OCI-LY1 (cell line): ENCODE measurements around the gene TSPAN32.

Experiments used
- H2AFZ ChIP-seq: fragments of 200-600 bp; sonication (generic), shearing (Covaris generic); 2 replicates; pipeline ENCODE4 v1.6.0; 2014; ENCODE audit warnings: antibody characterized with exemption, mild to moderate bottlenecking, low read length
- H3F3A ChIP-seq: fragments of 200-600 bp; sonication (generic), shearing (Covaris generic); 2 replicates; pipeline ENCODE4 v1.6.0; 2014; ENCODE audit warnings: mild to moderate bottlenecking, antibody characterized with exemption, low read length, moderate library complexity; ENCODE audit not compliant: insufficient read depth
- H3K27ac ChIP-seq: fragments of 200-600 bp; sonication (generic); 2 replicates; pipeline ENCODE4 v1.5.1; 2014; ENCODE audit warnings: low read length, mixed run types, mild to moderate bottlenecking, low read depth; ENCODE audit not compliant: poor library complexity, severe bottlenecking
- H3K27me3 ChIP-seq: fragments of 200-600 bp; sonication (generic); 2 replicates; pipeline ENCODE4 v1.6.0; 2014; ENCODE audit warnings: antibody characterized with exemption, mild to moderate bottlenecking, low read length, moderate library complexity; ENCODE audit not compliant: insufficient read depth
- H3K36me3 ChIP-seq: fragments of 200-600 bp; sonication (generic); 2 replicates; pipeline ENCODE4 v1.6.1; 2014; ENCODE audit warnings: mild to moderate bottlenecking, antibody characterized with exemption, low read length, moderate library complexity, mixed read lengths; ENCODE audit not compliant: insufficient read depth
- H3K4me1 ChIP-seq: fragments of 200-600 bp; sonication (generic); 2 replicates; pipeline ENCODE4 v1.5.1; 2014; ENCODE audit warnings: mild to moderate bottlenecking, low read length, moderate library complexity; ENCODE audit not compliant: insufficient read depth, severe bottlenecking
- H3K4me2 ChIP-seq: fragments of 200-600 bp; sonication (generic), shearing (Covaris generic); 2 replicates; pipeline ENCODE4 v1.6.1; 2014; ENCODE audit warnings: low read length
- H3K4me3 ChIP-seq: fragments of 200-600 bp; sonication (generic); 2 replicates; pipeline ENCODE4 v1.5.1; 2014; ENCODE audit warnings: low read length, low read depth, mild to moderate bottlenecking, mixed read lengths; ENCODE audit not compliant: poor library complexity, severe bottlenecking
- H3K79me2 ChIP-seq: fragments of 200-600 bp; shearing (Covaris generic); 2 replicates; pipeline ENCODE4 v1.6.1; 2016; ENCODE audit warnings: mixed run types, low read length, mixed read lengths; ENCODE audit not compliant: insufficient read depth
- H3K9ac ChIP-seq: fragments of 200-600 bp; sonication (generic), shearing (Covaris generic); 2 replicates; pipeline ENCODE4 v1.6.1; 2014; ENCODE audit warnings: mild to moderate bottlenecking, low read length, mixed read lengths
- H3K9me2 ChIP-seq: fragments of 200-600 bp; sonication (generic), shearing (Covaris generic); 2 replicates; pipeline ENCODE4 v1.6.1; 2014; ENCODE audit warnings: low read depth, mild to moderate bottlenecking, low read length, mixed read lengths
- H3K9me3 ChIP-seq: fragments of 200-600 bp; shearing (Covaris generic); 2 replicates; pipeline ENCODE4 v1.6.1; 2014; ENCODE audit warnings: low read length, mixed read lengths
- H4K20me1 ChIP-seq: fragments of 200-600 bp; sonication (generic), shearing (Covaris generic); 2 replicates; pipeline ENCODE4 v1.6.0; 2016; ENCODE audit warnings: mild to moderate bottlenecking, low read length; ENCODE audit not compliant: insufficient read depth
- EZH2 ChIP-seq: fragments of 200-600 bp; sonication (generic), shearing (Covaris generic); IDR thresholded peaks from 2 replicates; pipeline ENCODE4 v1.8.0; 2017; ENCODE audit warnings: borderline replicate concordance, mixed run types, mild to moderate bottlenecking, antibody characterized with exemption, low read length, moderate library complexity, mixed read lengths
- TF ChIP-seq, protein P1 (sequence below): fragments of 200-600 bp; sonication (generic), shearing (Covaris generic); IDR thresholded peaks from 2 replicates; pipeline ENCODE4 v1.5.1; 2017; ENCODE audit warnings: mild to moderate bottlenecking, antibody characterized with exemption, low read length, moderate library complexity, mixed read lengths

Gene TSPAN32

DNA sequence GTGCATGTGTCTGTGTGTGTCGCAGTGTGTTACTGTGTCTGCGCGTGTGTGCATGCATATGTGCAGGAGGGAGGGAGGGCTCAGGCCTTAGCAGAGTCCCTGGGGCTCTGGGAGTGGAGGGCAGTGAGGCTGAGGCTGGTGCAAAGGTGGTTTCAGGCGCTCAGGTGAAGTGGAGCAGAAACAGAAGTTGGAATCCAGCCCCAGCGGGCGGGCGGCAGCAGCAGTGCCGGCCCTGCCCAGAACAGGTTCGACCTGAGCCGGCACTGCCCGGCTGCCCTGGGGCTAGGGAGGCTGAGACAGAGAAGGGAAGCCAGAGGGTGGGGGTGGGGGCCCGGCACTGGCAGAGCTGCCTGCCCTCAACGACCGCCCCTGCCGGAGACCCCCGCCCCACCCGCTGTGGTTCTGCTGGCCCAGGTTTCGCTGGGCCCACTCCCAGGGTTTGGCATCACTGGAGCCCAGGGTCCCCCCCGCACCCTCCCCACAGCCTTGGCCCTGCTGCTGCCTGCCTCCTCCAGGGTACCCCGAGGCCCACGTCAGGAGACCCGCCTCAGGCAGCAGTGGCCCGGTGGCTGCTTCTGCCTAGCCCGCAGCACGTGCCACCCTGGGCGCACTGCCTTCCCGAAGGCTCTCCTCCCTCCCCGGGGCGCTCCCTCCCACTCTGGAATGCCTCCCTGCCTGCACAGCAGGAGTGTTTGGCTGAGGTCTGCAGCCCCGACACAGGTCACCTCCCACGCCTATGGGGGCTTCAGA is 44.7 kb upstream of the TSPAN32 start:
- Histone ChIP-seq H3K27ac (no peak overlapping the region), H3K9me2 (no peaks in the 10 kb centered on the region), H4K20me1 (no peaks in the 10 kb centered on the region), H3F3A (no peaks in the 10 kb centered on the region), H3K27me3 (no peaks in the 10 kb centered on the region; the same call in 1 of the 2 replicates), H3K36me3 (no peaks in the 10 kb centered on the region), H3K9me3 (no peaks in the 10 kb centered on the region), H3K4me2 (no peak overlapping the region), H3K9ac (no peak overlapping the region), H3K4me1 (no peaks in the 10 kb centered on the region), H2AFZ (no peak overlapping the region), H3K4me3 (no peak overlapping the region), H3K79me2 (no peaks in the 10 kb centered on the region)
- TF ChIP-seq EZH2: no peak

DNA sequence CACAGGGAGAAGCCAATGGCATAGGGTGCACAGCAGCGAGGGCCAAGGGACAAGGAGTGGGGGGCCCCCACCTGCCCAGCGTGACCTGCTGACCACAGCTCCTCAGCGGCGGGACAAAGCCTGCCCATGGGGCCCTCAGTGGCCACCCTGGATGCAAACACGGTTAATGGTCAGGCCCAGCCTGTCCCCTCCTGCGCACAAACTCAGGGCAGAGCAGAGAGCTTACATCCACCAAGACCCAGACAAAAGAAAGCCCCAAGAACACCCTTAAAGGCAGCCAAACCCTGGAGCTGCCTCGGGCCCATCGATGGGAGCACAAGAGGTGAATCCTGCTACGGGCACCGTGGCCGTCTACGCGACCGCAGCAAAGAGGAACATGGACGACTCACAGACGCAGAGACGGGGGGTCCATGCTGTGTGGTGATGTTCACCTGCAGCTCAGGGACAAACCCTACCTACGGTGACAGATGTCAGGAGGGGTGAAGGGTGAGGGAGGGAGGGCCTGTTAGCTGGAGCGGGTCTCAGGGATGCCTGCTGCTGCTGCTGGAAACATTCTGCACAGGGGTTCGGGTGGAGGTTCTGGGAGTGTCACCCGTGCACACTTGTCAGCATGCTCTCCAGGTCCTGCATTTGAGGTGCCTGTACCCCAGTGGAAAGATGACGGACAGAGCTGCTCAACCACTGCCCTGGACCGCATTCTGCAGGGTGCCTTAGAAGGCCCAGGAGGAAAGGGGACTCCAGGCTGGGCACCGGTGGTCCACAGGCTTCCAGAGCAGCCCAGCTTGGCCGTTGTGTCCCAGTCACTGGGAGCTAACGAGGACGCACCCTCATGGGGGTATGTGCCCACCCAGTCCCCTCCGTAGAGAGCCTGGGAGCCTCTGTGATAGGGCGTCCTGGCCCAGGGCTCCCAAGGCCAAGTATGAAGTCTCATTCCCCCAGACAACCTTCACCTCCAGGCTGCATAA is 43.0 kb upstream of the TSPAN32 start:
- no peaks in the 10 kb centered on the region for H3K9me3 ChIP-seq
- TF ChIP-seq, protein P1, sequence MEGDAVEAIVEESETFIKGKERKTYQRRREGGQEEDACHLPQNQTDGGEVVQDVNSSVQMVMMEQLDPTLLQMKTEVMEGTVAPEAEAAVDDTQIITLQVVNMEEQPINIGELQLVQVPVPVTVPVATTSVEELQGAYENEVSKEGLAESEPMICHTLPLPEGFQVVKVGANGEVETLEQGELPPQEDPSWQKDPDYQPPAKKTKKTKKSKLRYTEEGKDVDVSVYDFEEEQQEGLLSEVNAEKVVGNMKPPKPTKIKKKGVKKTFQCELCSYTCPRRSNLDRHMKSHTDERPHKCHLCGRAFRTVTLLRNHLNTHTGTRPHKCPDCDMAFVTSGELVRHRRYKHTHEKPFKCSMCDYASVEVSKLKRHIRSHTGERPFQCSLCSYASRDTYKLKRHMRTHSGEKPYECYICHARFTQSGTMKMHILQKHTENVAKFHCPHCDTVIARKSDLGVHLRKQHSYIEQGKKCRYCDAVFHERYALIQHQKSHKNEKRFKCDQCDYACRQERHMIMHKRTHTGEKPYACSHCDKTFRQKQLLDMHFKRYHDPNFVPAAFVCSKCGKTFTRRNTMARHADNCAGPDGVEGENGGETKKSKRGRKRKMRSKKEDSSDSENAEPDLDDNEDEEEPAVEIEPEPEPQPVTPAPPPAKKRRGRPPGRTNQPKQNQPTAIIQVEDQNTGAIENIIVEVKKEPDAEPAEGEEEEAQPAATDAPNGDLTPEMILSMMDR: no peak
- no peak for TF ChIP-seq EZH2
- no peaks in the 10 kb centered on the region for H3K36me3 ChIP-seq
- H3F3A ChIP-seq: no peaks in the 10 kb centered on the region
- H3K4me3 ChIP-seq: no peak overlapping the region
- no peak overlapping the region for H3K27ac ChIP-seq
- H3K4me1 ChIP-seq: no peaks in the 10 kb centered on the region
- H4K20me1 ChIP-seq: no peaks in the 10 kb centered on the region
- no peaks in the 10 kb centered on the region for H3K79me2 ChIP-seq
- H3K9ac ChIP-seq: no peak overlapping the region
- no peak overlapping the region for H2AFZ ChIP-seq
- no peaks in the 10 kb centered on the region; the same call in 1 of the 2 replicates for H3K27me3 ChIP-seq
- H3K9me2 ChIP-seq: no peaks in the 10 kb centered on the region
- H3K4me2 ChIP-seq: no peak overlapping the region

DNA sequence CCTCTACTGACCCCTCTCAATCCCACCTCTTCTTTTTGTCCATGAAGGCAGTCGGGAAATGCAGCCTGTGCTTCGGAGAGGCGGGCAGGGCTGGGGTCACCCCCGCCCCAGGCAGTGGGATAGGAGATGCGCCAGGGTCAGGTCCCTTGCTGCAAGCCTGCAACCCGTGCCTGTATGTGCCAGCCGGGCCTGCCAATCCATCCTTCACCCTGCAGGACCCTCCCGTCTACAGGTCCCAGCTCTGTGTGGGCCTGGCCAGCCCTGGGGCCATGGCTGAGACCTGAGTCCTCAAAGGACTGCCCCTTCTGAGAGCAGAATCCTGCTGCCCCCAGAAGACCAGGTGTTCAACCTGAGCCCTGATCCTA is 42.4 kb upstream of the TSPAN32 start:
- TF ChIP-seq, protein P1: no peak
- no peak for TF ChIP-seq EZH2
- H3K4me3 ChIP-seq: no peak overlapping the region
- no peaks in the 10 kb centered on the region for H4K20me1 ChIP-seq

More for the DNA sequence above, 42.4 kb upstream of the TSPAN32 start:
- Histone ChIP-seq H3F3A (no peaks in the 10 kb centered on the region), H3K36me3 (no peaks in the 10 kb centered on the region), H3K79me2 (no peaks in the 10 kb centered on the region), H3K9ac (no peak overlapping the region), H3K27me3 (no peaks in the 10 kb centered on the region; the same call in 1 of the 2 replicates), H3K9me2 (no peaks in the 10 kb centered on the region), H3K9me3 (no peaks in the 10 kb centered on the region), H3K4me1 (no peaks in the 10 kb centered on the region), H3K4me2 (no peak overlapping the region), H2AFZ (no peak overlapping the region), H3K27ac (no peak overlapping the region)
